Activated T-helper 1 cell treated with anti-CD3 and anti-CD28 coated beads, Interleukin-12 subunit alpha, Interleukin-12 subunit beta, Interleukin-2, Interleukin-4 antibody, amounts not matched to agents 30 ng/mL and 10 ng/mL and 1 ng/mL, durations not matched to agents 14 hours and 24 hours and 36 hours (primary cell): Measurements from ENCODE around the gene ZNF681. TPM values are rescaled to one million over a fixed set of nuclear protein-coding genes. Genes with fewer than 3 reads are reported as not detected.
"Not testable (repeated sequence)": the region's sequence is repeated elsewhere in the genome, so short reads cannot be mapped to it uniquely, and the experiment has no call there.

Source experiments
- DNase-seq: peaks from one replicate; pipeline ENCODE4 v3.0.0; 2021; ENCODE audit warnings: low spot score
- H3K27ac Mint-ChIP-seq: one replicate; pipeline ENCODE4 v1.8.0; 2021; ENCODE audit warnings: mild to moderate bottlenecking, mixed read lengths
- H3K27me3 Mint-ChIP-seq: one replicate; pipeline ENCODE4 v1.8.0; 2022; ENCODE audit warnings: mild to moderate bottlenecking, moderate library complexity, mixed read lengths; ENCODE audit not compliant: insufficient read depth
- H3K36me3 Mint-ChIP-seq: one replicate; pipeline ENCODE4 v1.8.0; 2021; ENCODE audit warnings: low read depth, mixed read lengths
- H3K4me1 Mint-ChIP-seq: one replicate; pipeline ENCODE4 v1.8.0; 2021; ENCODE audit warnings: low read depth, mixed read lengths
- H3K4me3 Mint-ChIP-seq: one replicate; pipeline ENCODE4 v1.8.0; 2021; ENCODE audit warnings: mild to moderate bottlenecking, moderate library complexity, mixed read lengths
- H3K9me3 Mint-ChIP-seq: one replicate; pipeline ENCODE4 v1.8.0; 2021; ENCODE audit warnings: mixed read lengths
- intact Hi-C: fragments of 100-400 bp; cut with micrococcal nuclease; formaldehyde crosslinking; loops from one replicate; pipeline ENCODE4 v1.15.1; 2024
- total RNA-seq: library from RNA; stranded (reverse); gene quantifications from 2 replicates; pipeline ENCODE4 v1.2.3, GENCODE V29; 2022

Gene ZNF681
- total RNA-seq, 1 donor from 2014 or later = 3.3 TPM

DNA sequence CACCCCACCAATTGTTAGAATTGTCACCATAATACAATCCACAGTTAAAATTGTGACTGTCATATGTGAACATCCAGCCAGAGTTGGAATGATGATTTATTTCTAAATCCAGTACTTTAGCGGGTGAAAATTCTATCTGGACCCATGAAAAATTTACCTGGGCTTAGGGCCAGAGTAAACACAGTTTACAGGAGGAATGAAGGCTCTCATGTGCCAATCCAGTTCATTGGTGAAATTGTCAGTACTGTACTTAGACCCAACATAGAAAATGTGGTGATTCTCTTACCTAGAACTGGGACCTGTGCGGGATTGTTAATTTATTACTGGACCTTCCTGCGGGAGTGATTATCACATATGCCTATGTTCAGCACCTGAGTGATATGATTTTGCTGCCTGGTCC, 27.3 kb upstream of the ZNF681 start:
- H3K27ac Mint-ChIP-seq = no peak overlapping the region
- H3K4me3 Mint-ChIP-seq = no peak overlapping the region
- intact Hi-C loops = no loop called here
- H3K27me3 Mint-ChIP-seq = no peaks in the 10 kb centered on the region
- no peaks in the 10 kb centered on the region for H3K4me1 Mint-ChIP-seq
- peaks cover 60% of the 10 kb centered on the region for H3K9me3 Mint-ChIP-seq
- DNase-seq = no peak
- H3K36me3 Mint-ChIP-seq = peaks cover 4% of the 10 kb centered on the region

DNA sequence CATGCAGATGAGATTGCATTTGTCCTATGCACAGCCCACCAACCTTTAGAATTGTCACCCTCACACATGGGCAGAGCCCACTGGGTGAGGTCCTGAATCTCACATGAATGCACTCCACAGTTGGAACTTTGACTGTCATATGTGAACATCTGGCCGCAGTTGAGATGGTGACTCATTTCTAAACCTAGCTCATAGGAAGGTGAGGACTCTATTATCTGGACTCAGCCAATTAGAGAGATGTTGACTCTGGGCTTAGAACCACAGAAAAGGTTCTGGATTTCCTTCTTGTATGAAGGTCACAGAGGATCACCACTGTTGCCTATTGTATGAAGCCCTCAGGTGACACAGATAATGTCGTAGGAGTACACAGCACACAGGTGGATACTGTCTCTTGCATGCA, 25.6 kb upstream of the ZNF681 start:
- Mint-ChIP-seq H3K4me1 (no peaks in the 10 kb centered on the region), H3K36me3 (peaks cover 13% of the 10 kb centered on the region), H3K4me3 (no peak overlapping the region), H3K9me3 (peaks cover 70% of the 10 kb centered on the region), H3K27me3 (no peaks in the 10 kb centered on the region), H3K27ac (no peak overlapping the region)
- no peak for DNase-seq
- intact Hi-C loops = no loop called here

DNA sequence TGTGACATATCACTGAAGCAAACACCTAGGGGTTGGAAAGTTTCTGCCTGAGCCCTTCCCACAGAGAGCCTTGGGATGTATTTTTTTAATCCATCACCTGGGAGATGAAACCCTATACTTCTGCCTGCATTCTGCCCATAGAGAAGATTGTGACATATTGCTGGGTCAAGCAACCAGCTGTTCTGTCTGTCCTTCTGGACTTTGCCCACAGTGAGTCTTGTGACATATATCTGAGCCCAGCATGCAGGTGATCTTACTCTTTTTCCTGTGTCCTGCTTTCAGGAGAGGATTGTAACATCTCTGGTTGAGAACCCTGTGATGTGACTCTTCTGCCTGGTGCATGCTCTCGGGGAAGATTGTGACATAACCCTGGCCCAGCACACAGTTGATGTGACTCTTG, 24.9 kb upstream of the ZNF681 start:
- Mint-ChIP-seq H3K4me3 (no peak overlapping the region), H3K4me1 (no peaks in the 10 kb centered on the region), H3K27me3 (no peaks in the 10 kb centered on the region), H3K27ac (no peak overlapping the region), H3K36me3 (peaks cover 16% of the 10 kb centered on the region), H3K9me3 (peaks cover 69% of the 10 kb centered on the region)
- DNase-seq = no peak
- intact Hi-C loops = no loop called here

DNA sequence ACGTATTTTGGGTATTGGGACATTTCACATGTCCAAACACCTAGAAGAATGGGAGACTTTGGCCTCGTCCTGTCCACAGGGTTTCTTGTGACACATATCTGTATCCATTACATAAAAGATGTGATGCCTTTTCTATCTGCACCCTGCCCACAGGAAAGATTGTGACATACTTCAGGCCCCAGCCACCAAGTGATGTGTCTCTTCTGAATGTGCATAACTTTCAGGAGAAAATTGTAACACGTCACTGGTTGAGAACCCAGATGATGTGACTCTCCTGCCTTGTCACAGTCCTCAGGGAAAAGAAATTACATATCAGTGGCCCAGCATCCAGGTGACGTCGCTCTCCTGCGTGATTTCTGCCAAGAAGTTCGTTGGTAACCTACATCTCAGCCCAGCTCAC, 21.0 kb upstream of the ZNF681 start:
- H3K36me3 Mint-ChIP-seq = peaks cover 31% of the 10 kb centered on the region
- no peak for DNase-seq
- H3K4me3 Mint-ChIP-seq = no peak overlapping the region
- peaks cover 62% of the 10 kb centered on the region for H3K9me3 Mint-ChIP-seq
- intact Hi-C loops = no loop called here
- H3K27me3 Mint-ChIP-seq = no peaks in the 10 kb centered on the region
- H3K4me1 Mint-ChIP-seq = peaks cover 6% of the 10 kb centered on the region
- no peak overlapping the region for H3K27ac Mint-ChIP-seq

DNA sequence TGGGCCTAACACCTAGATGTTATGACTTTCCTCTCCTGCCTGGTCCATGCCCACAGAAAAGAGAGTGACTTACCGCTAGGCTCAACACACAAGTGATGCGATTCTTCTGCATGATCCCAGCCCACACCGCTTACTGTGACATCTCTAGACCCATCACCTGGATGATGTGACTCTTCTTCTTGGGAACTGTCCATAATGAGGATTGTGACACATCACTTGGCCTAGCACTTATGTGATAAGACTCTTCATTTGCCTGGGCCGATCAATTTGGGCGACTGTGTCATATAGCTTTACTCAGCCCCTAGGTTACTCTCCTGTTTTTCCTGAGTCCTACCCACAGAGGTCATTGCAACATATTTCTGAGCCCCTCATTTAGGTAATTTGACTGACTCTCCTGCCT, 19.9 kb upstream of the ZNF681 start:
- no peak overlapping the region for H3K4me3 Mint-ChIP-seq
- peaks cover 6% of the 10 kb centered on the region for H3K4me1 Mint-ChIP-seq
- no peak for DNase-seq
- no peaks in the 10 kb centered on the region for H3K27me3 Mint-ChIP-seq
- intact Hi-C loops = no loop called here
- peaks cover 28% of the 10 kb centered on the region for H3K36me3 Mint-ChIP-seq
- peaks cover 57% of the 10 kb centered on the region for H3K9me3 Mint-ChIP-seq
- no peak overlapping the region for H3K27ac Mint-ChIP-seq

DNA sequence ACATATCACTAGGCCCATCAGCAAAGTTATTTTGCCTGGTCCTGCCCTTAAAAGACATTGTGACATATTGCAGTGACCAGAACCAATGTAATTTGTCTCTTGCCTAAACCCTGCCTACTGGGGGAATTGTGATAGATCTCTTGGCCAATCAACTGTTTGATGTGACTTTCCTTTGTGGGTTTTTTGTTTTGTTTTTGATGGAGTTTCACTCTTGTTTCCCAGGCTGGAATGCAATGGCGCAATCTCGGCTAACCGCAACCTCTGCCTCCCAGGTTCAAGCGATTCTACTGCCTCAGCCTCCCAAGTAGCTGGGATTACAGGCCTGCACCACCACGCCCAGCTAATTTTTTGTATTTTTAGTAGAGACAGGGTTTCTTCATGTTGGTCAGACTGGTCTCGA, 19.3 kb upstream of the ZNF681 start:
- H3K4me1 Mint-ChIP-seq = not testable (repeated sequence)

DNA sequence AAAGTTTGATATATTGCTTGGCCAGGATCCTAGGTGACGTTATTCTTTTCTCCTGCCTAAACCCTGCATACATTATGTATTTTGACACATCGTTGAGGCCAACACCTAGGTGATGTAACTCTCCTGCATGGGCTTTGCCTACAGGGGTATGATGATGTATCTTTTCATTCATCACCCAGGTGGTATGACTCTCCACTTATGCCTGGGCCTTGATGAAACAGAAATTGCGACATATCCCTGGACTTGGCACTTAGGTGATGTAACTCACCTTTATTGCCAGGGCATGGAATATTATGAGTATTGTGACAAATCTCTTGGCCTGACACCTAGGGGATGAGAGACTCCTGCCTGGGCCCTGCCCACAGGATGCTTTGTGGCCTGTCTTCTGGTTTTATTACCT, 18.5 kb upstream of the ZNF681 start:
- Mint-ChIP-seq H3K27me3 (no peaks in the 10 kb centered on the region), H3K4me3 (no peak overlapping the region), H3K27ac (no peak overlapping the region), H3K4me1 (peaks cover 6% of the 10 kb centered on the region), H3K9me3 (peaks cover 52% of the 10 kb centered on the region), H3K36me3 (peaks cover 27% of the 10 kb centered on the region)
- DNase-seq = no peak
- intact Hi-C loops = no loop called here

More for the DNA sequence above, 19.3 kb upstream of the ZNF681 start:
- intact Hi-C loops, H3K4me3 Mint-ChIP-seq, H3K27me3 Mint-ChIP-seq, DNase-seq, H3K27ac Mint-ChIP-seq: not testable (repeated sequence)
- H3K36me3 Mint-ChIP-seq = peaks cover 27% of the 10 kb centered on the region
- peaks cover 54% of the 10 kb centered on the region for H3K9me3 Mint-ChIP-seq

DNA sequence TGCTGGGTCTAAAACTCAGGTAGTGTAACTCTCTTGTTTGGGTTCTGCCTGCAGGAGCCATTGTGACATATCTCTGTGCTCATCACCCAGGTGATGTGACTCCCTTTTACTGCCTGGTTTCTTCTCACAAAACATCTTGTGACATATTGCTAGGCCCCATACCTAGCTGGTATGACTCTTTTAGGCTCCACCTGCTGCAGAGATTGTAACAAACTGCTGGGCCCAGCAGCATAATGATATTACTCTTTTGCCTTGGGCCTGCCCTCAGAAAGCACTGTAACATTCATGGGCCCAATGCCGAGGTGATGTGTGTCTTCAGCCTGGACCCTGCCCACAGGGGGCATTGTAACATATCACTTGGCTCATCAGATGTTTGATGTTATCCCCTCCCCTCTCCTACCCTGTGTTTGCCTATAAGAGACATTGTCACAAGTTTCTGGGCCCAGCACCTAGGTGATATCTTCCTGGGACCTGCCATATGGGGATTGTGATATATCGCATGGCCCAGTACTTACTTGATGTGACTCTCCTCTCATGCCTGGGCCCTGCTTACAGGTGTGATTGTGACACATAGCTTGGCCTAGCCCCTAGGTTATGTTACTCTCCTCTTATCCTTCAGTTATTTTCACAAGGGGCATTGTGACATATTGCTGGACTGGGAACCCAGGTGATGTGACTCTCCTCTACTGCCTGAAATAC, 18.0 kb upstream of the ZNF681 start:
- no peaks in the 10 kb centered on the region for H3K27me3 Mint-ChIP-seq
- peaks cover 27% of the 10 kb centered on the region for H3K36me3 Mint-ChIP-seq
- no peak for DNase-seq
- H3K27ac Mint-ChIP-seq = no peak overlapping the region
- H3K4me3 Mint-ChIP-seq = no peak overlapping the region
- H3K9me3 Mint-ChIP-seq = peaks cover 53% of the 10 kb centered on the region
- intact Hi-C loops = no loop called here
- H3K4me1 Mint-ChIP-seq = peaks cover 6% of the 10 kb centered on the region

DNA sequence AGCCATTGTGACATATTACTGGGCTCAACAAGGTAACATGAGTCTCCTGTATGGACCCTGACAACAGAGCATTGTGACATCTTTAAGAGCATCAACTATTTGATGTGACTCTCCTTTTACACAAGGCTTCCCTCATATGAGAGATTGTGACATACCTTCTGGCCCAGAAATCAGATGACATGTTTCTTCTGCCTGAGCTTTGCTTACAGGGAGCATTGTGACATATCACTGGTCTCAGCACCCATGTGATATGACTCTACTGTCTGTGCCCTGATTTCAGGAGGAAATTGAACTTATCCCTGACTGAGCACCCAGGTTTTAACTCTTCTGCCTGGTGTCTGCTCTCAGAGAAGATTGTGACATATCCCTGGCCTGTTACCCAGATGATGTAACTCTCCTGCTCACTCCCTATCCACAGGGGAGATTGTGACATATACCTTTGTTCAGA, 15.9 kb upstream of the ZNF681 start:
- no peak for DNase-seq
- intact Hi-C loops = no loop called here
- no peak overlapping the region for H3K27ac Mint-ChIP-seq
- no peaks in the 10 kb centered on the region for H3K27me3 Mint-ChIP-seq
- peaks cover 6% of the 10 kb centered on the region for H3K4me1 Mint-ChIP-seq
- H3K4me3 Mint-ChIP-seq = no peak overlapping the region
- H3K9me3 Mint-ChIP-seq = peaks cover 57% of the 10 kb centered on the region
- peaks cover 23% of the 10 kb centered on the region for H3K36me3 Mint-ChIP-seq

DNA sequence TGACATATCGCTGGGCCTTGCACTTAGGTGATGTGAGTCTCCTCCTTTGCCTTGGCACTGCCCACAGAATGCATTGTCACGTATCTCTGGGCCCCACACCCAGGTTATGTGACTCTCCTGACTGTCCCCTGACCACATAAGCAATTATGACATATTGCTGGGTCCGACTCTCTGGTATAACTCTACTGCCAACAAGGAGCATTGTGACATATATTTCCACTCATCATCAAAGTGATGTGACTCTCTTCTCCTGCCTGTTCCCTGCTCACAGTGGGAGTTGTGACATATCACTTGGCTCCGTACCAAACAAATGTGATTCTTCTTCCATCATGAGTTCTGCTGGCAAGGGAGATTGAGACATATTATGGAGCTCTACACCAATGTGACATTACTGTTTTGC, 15.4 kb upstream of the ZNF681 start:
- intact Hi-C loops = no loop called here
- H3K4me3 Mint-ChIP-seq = no peak overlapping the region
- H3K4me1 Mint-ChIP-seq = peaks cover 6% of the 10 kb centered on the region
- H3K27me3 Mint-ChIP-seq = no peaks in the 10 kb centered on the region
- peaks cover 54% of the 10 kb centered on the region for H3K9me3 Mint-ChIP-seq
- no peak overlapping the region for H3K27ac Mint-ChIP-seq
- H3K36me3 Mint-ChIP-seq = peaks cover 19% of the 10 kb centered on the region
- no peak for DNase-seq

DNA sequence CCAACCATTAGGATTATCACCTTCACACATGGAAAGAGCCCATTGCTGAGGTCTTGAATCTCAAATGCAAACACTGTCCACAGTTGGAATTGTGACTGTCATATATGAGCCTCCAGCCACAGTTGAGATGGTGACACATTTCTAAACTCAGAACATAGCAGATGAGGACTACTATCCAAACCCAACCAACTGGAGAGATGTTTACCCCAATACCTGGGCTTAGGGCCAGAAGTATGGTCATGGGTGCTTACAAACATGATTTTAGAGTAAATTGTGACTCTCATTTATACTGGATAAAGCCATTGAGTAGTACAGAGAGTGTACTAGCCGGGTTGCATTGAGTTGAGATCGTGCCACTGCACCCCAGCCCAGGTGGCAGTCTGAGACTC, 14.0 kb upstream of the ZNF681 start:
- H3K9me3 Mint-ChIP-seq = peaks cover 49% of the 10 kb centered on the region
- no peak overlapping the region for H3K27ac Mint-ChIP-seq
- H3K36me3 Mint-ChIP-seq = peaks cover 14% of the 10 kb centered on the region
- peaks cover 5% of the 10 kb centered on the region for H3K4me1 Mint-ChIP-seq
- no peak for DNase-seq
- no peak overlapping the region for H3K4me3 Mint-ChIP-seq
- H3K27me3 Mint-ChIP-seq = no peaks in the 10 kb centered on the region
- intact Hi-C loops = no loop called here

DNA sequence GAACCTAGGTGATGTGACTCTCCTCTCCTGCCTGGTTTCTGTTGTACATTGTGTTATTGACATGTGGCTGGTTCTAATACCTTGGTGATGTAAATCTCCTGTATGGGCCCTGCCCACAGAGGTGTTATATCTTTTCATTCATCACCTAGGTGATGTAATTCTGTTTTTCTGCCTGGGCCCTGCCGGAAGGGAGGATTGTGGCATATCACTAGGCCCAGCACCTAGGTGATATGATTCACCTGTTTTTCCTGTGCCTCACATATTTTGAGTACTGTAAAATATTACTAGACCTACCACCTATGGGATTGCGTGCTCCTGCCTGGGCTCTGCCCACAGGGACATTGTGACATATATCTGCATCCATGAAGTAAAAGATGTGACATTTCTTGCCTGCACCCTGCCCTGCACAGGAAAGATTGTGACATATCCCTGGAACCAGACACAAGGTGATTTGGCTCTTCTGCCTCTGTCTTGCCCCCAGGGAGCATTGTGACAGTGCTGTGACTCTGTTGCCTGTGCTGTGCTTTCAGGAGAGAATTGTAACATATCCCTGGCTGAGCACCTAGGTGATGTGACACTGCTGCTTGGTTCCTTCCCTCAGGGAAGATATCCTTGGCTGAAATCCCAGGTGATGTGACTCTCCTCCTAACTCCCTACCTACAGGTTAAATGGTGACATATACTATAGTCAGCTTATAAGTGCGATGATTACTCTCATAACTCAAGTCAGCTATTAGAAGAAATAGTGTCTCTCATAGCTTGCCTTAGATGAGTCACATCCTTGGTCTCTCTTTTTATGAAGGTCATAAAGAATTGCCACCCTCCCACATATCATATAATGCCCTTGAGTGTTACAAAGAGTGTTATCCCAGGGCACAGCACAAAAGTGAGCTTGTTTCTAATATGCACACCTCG, 13.3 kb upstream of the ZNF681 start:
- intact Hi-C loops = no loop called here
- Mint-ChIP-seq H3K27me3 (no peaks in the 10 kb centered on the region), H3K9me3 (peaks cover 42% of the 10 kb centered on the region), H3K36me3 (peaks cover 8% of the 10 kb centered on the region), H3K4me3 (no peak overlapping the region), H3K4me1 (no peaks in the 10 kb centered on the region), H3K27ac (no peak overlapping the region)
- DNase-seq = no peak

DNA sequence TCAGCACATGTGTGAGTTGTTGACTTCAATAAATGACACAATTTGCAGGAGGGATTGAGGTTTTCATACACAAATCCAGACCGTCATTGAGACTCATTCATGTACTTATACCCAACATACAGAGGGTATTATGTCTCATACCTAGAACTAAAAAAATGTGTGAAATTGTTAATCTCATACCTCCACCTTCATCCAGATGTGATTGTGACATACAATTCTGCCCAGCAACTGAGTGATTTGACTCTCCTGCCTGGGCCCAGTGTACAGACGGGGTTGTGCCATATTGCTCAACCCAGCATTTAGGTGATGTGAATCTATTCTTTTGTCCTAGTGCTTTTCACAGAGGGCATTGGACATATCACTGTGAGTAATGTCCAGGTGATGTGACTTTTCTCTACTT, 12.6 kb upstream of the ZNF681 start:
- intact Hi-C loops = no loop called here
- Mint-ChIP-seq H3K27ac (no peak overlapping the region), H3K36me3 (peaks cover 3% of the 10 kb centered on the region), H3K4me3 (no peak overlapping the region), H3K9me3 (peaks cover 39% of the 10 kb centered on the region), H3K27me3 (no peaks in the 10 kb centered on the region), H3K4me1 (no peaks in the 10 kb centered on the region)
- DNase-seq = no peak
